Immature natural killer cell (primary cell): Measurements from ENCODE around the gene RAB3D. TPM values are rescaled to one million over a fixed set of nuclear protein-coding genes. Genes with fewer than 3 reads are reported as not detected.
"Not testable (repeated sequence)": the region's sequence is repeated elsewhere in the genome, so short reads cannot be mapped to it uniquely, and the experiment has no call there.

ENCODE experiments used
- DNase-seq, 3 donors: peaks; one replicate each; pipeline ENCODE4 v3.0.0; 2022; ENCODE audit warnings: mixed read lengths in 1 of 3
- H3K27ac Mint-ChIP-seq, 6 donors: one replicate each; pipeline ENCODE4 v1.8.0; 2020; ENCODE audit warnings: mixed read lengths in 6 of 6, mild to moderate bottlenecking in 5 of 6, inconsistent platforms in 4 of 6, moderate library complexity in 3 of 6
- H3K27me3 Mint-ChIP-seq, 3 donors: one replicate each; pipeline ENCODE4 v1.8.0; 2020 to 2021; ENCODE audit warnings: low read depth in 3 of 3, mild to moderate bottlenecking in 3 of 3, mixed read lengths in 3 of 3, moderate library complexity in 3 of 3, inconsistent platforms in 1 of 3
- H3K36me3 Mint-ChIP-seq, 3 donors: one replicate each; pipeline ENCODE4 v1.8.0; 2020; ENCODE audit warnings: mixed read lengths in 3 of 3, inconsistent platforms in 2 of 3, mild to moderate bottlenecking in 2 of 3
- H3K4me1 Mint-ChIP-seq, 2 donors: one replicate each; pipeline ENCODE4 v1.8.0; 2020; ENCODE audit warnings: inconsistent platforms in 2 of 2, mild to moderate bottlenecking in 2 of 2, mixed read lengths in 2 of 2, moderate library complexity in 1 of 2
- H3K4me3 Mint-ChIP-seq, 5 donors: one replicate each; pipeline ENCODE4 v1.8.0; 2020; ENCODE audit warnings: mild to moderate bottlenecking in 5 of 5, mixed read lengths in 5 of 5, inconsistent platforms in 3 of 5, moderate library complexity in 3 of 5
- H3K9me3 Mint-ChIP-seq, 6 donors: one replicate each; pipeline ENCODE4 v1.8.0; 2020; ENCODE audit warnings: mild to moderate bottlenecking in 6 of 6, mixed read lengths in 6 of 6, inconsistent platforms in 4 of 6, moderate library complexity in 3 of 6
- polyA plus RNA-seq, 3 donors: library from polyadenylated mRNA; unstranded; fragments of 300-500 nt; fragmentation: Illumina TruSeq; gene quantifications; one replicate each; pipeline ENCODE4 v1.2.3, GENCODE V29; 2021

Gene RAB3D
- polyA plus RNA-seq, 3 donors from 2014 or later: 1.6 to 2.9 (median 2.2) TPM

DNA sequence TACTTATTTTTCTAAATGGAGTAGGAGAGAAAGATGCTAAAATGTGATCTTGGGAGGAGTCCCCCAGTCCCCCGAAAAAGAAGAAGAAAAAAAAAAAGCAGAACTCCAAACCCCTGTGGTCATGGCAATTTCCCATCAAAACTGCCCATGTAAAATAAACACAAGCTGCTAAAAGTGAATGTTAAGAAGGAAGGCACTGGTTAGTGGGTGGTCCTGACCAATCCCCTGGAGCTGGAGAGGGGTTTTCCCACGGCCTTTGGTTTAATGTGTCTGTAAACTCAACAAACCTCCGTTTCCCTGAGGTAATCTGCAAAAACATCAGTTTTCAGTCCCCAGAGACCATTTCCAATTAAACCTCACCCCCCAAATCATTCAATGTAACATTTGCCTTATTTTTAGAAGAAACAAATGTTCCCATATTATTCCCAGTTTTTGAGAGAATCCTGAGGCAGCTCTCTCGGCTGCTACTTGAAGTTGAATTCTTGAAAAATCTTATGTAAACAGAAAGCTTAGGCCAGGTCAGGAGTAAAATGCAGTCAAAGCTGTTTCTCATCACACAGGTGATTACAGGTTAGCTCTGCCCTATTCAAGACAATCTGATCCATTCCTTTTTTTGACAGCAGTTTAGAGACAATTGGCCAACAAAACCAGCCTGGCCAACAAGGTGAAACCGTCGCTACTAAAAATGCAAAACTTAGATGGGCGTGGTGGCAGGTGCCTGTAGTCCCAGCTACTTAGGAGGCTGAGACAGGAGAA, 17.0 kb downstream of the RAB3D start:
- no peaks in the 10 kb centered on the region for H3K9me3 Mint-ChIP-seq
- H3K4me1 Mint-ChIP-seq: peaks cover 44 to 50% of the 10 kb centered on the region in 2 donors
- H3K36me3 Mint-ChIP-seq: peaks cover 0 to 7% (median 4%) of the 10 kb centered on the region in 3 donors
- H3K27ac Mint-ChIP-seq: peak overlapping the region in 4 of 6 donors; percentile 53 to 87 (median 60)
- no peak for DNase-seq
- peaks cover 4% of the 10 kb centered on the region in 3 donors for H3K27me3 Mint-ChIP-seq
- H3K4me3 Mint-ChIP-seq: peak overlapping the region in 2 of 5 donors; percentile 5 to 12

DNA sequence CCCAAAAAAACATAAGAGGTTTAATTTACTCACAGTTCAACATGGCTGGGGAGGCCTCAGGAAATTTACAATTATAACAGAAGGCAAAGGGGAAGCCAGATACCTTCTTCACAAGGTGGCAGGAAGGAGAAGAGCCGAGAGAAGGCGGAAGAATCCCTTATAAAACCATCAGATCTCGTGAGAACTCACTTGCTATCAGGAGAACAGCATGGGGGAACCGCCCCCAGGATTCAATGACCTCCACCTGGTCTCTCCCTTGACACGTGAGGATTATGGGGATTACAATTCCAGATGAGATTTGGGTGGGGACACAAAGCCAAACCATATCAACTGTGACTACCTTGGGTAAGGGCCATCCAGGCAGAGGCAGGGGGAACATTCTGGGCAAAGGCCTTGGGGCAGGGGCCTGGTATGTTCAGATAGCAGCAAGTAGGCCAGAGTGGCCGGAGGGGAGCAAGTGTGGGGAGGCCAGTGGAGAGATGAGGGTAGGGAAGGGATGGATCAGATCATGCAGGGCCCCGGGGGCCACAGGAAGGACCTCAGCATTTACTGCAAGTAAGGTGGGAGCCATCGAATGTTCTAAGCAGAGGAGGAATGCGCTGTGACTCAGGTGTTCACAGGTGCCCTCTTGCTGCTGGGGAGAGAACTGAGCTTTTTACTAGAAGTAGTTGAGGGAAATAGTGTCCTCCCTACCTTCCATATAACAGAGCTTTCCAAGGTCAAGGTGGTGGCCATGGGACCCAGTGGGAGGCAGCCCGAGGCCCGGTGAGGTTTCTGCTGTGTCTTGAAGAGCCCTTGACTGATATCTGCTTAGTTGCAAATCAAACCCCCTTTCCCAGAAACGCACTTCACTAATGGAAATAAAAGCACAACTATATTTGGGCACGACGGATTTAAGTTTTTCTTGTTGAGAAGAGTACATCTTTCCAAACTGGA, 18.0 kb downstream of the RAB3D start:
- peaks cover 51 to 55% of the 10 kb centered on the region in 2 donors for H3K4me1 Mint-ChIP-seq
- H3K27me3 Mint-ChIP-seq: peaks cover 4% of the 10 kb centered on the region in 3 donors
- H3K27ac Mint-ChIP-seq: peak overlapping the region; percentile 3 to 87 (median 66)
- DNase-seq: no peak
- H3K4me3 Mint-ChIP-seq: no peak overlapping the region
- no peaks in the 10 kb centered on the region for H3K36me3 Mint-ChIP-seq
- no peaks in the 10 kb centered on the region for H3K9me3 Mint-ChIP-seq

DNA sequence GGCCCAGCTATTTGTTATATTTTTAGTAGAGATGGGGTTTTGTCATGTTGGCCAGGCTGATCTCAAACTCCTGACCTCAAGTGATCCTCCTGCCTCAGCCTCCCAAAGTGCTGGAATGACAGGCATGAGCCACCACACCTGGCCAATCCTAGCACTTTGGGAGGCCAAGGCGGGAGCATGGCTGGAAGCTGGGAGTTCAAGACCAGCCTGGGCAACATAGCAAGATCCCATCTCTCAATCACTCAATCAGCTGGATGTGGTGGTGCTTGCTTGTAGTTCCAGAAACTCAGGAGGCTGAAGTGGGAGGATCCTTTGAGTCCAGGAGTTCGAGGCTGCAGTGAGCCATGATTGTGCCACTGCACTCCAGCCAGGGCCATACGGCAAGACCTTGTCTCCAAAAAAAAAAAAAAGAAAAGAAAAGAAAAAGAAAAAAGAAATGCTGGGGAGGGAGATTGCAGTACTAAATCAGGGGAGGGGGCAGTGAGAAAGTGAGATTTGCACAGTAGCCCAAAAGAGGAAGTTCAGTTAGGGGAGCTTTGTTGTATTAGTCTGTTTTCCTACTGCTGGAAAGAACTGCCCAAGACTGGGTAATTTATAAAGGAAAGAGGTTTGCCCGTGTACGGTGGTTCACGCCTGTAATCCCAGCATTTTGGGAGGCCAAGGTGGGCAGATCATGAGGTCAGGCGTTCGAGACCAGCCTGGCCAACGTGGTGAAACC, 19.0 kb downstream of the RAB3D start:
- H3K36me3 Mint-ChIP-seq, H3K4me3 Mint-ChIP-seq: not testable (repeated sequence)

DNA sequence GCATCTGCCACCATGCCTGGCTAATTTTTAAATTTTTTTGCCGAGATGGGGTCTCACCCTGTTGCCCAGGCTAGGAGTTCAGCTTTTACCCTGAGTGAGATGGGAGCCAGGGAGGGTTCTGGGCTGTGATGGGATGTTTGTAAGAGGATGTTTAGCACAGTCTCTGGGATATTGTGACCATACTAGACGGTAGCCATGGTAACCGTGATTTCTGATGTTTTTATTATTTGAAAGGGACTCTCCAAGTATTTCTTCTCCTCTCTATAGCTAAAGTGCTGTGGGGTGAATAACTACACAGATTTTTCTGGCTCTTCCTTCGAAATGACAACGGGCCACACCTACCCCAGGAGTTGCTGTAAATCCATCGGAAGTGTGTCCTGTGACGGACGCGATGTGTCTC, 33.1 kb downstream of the RAB3D start:
- Mint-ChIP-seq H3K4me3 (no peak overlapping the region), H3K27ac (no peak overlapping the region)

More for the DNA sequence above, 19.0 kb downstream of the RAB3D start:
- Mint-ChIP-seq H3K27ac (peak overlapping the region in 2 of 6 donors; percentile 3 to 61), H3K4me1 (peaks cover 51 to 54% of the 10 kb centered on the region in 2 donors)
- H3K9me3 Mint-ChIP-seq, H3K27me3 Mint-ChIP-seq, DNase-seq: not testable (repeated sequence)

GRCh38 chr19:11304936-11305335, 34.5 kb downstream of the RAB3D start:
- no peak for DNase-seq
- no peak overlapping the region for H3K4me3 Mint-ChIP-seq
- H3K27me3 Mint-ChIP-seq: peaks cover 0 to 8% (median 3%) of the 10 kb centered on the region in 3 donors
- H3K27ac Mint-ChIP-seq: no peak overlapping the region
- no peaks in the 10 kb centered on the region for H3K9me3 Mint-ChIP-seq
- no peaks in the 10 kb centered on the region for H3K4me1 Mint-ChIP-seq
- no peaks in the 10 kb centered on the region for H3K36me3 Mint-ChIP-seq

More for the DNA sequence above, 33.1 kb downstream of the RAB3D start:
- DNase-seq: no peak
- Mint-ChIP-seq H3K4me1 (no peaks in the 10 kb centered on the region), H3K9me3 (no peaks in the 10 kb centered on the region), H3K27me3 (peaks cover 0 to 8% (median 0%) of the 10 kb centered on the region in 3 donors), H3K36me3 (no peaks in the 10 kb centered on the region)

GRCh38 chr19:11300811-11301120, 38.7 kb downstream of the RAB3D start:
- Mint-ChIP-seq H3K27me3 (peaks cover 3 to 6% (median 4%) of the 10 kb centered on the region in 3 donors), H3K4me3 (no peak overlapping the region)

DNA sequence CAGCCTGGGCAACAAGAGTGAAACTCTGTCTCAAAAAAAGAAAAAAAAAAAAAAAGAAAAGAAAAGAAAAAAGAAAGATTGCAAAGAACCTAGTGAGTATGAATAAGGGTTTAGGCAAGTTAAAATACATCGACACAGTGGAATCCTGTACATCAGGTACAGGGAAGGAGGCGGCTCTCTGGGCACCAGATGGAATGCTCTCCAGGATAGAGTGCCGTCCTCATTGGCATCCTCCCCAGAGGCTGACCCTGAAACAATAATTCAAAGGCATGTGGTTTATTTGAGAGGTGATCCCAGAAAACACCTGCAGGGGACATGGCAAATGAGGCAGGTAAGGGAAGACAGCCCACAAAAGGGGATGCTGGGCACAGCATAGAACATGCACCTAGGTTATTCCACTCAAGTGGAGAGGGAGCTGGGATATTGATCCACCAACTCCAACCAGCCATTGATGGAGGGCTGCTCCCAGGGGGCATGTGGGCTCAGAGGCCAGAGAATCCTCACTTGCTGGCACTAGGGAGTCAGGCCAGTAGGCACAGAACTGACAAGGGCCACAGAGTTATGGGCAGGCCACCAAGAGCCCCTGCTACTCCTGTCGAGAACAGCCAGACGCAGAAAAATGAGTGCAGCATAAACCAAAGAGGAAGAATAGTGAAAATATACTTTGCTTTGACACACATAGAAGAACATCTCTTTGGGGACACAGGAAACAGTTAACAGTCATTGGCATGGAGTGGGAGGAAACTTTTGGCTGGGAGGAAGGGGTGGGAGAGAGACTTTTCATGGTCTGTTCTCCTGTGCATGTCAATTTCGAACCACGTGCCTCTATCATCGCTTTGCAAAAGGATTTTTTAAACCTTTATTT, 39.3 kb downstream of the RAB3D start:
- no peaks in the 10 kb centered on the region for H3K4me1 Mint-ChIP-seq
- DNase-seq: no peak
- peaks cover 3 to 4% (median 4%) of the 10 kb centered on the region in 3 donors for H3K27me3 Mint-ChIP-seq
- no peak overlapping the region for H3K27ac Mint-ChIP-seq
- H3K9me3 Mint-ChIP-seq: no peaks in the 10 kb centered on the region
- H3K36me3 Mint-ChIP-seq: no peaks in the 10 kb centered on the region
- no peak overlapping the region for H3K4me3 Mint-ChIP-seq

More at GRCh38 chr19:11300811-11301120, 38.7 kb downstream of the RAB3D start:
- H3K36me3 Mint-ChIP-seq: no peaks in the 10 kb centered on the region
- H3K9me3 Mint-ChIP-seq: no peaks in the 10 kb centered on the region
- DNase-seq: no peak
- no peaks in the 10 kb centered on the region for H3K4me1 Mint-ChIP-seq
- H3K27ac Mint-ChIP-seq: no peak overlapping the region

DNA sequence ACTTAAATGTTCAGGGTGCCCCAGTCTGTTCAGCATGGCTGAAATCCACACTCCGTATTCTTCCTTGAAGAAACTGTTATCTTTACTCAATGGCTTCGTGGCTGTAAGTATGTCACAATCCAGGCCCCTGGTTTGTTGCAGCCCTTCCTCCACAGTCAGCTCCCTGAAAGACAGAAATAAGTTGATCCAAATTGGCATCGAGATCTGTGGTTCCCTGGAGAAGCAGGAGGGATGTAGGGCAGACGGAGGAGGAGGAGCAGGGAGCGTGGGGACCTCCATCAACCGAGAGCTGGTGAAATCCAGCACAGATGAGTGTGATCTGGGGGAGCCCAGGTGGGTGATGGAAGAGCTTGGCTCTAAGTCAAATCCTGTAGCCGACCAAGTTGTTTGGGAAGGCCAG, 43.2 kb downstream of the RAB3D start:
- peaks cover 7 to 8% of the 10 kb centered on the region in 2 donors for H3K4me1 Mint-ChIP-seq
- H3K27me3 Mint-ChIP-seq: peaks cover 4 to 10% (median 5%) of the 10 kb centered on the region in 3 donors
- H3K9me3 Mint-ChIP-seq: no peaks in the 10 kb centered on the region
- peak overlapping the region in 1 of 6 donors; percentile 71 for H3K27ac Mint-ChIP-seq
- DNase-seq: no peak
- H3K36me3 Mint-ChIP-seq: no peaks in the 10 kb centered on the region
- no peak overlapping the region for H3K4me3 Mint-ChIP-seq

DNA sequence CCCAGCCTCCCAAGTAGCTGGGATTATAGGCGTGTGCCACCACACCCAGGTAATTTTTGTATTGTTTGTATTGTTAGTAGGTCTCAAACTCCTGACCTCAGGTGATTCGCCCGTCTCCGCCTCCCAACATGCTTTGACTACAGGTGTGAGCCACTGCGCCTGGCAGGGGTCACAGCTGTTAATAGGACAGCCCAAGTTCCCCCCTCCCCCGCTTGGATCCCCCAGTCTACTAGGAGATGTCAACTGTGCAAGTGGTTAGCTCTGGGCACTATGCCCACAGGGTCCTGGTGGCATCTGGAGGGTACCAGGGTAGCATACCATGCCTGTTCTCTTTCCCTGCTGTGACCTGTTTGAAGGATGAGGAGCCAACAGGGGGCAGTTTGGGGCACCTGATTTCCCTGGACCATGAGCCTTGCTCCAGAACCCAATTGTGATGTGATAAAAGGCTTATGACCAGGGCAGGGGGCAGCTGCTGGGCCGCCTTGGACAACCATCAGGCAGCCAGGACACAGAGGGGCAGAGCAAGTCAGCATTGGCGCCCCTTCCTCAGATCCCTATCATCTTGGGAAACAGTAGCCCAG, 43.7 kb downstream of the RAB3D start, which contains the start of gene TSPAN16:
Gene TSPAN16 (plus strand): TSS at position 496 of the 581 bp plus-strand sequence. CDS start 138 bp downstream, outside the sequence.
- Mint-ChIP-seq H3K9me3 (no peaks in the 10 kb centered on the region), H3K27me3 (peaks cover 4 to 10% (median 5%) of the 10 kb centered on the region in 3 donors), H3K27ac (peak within 1 kb of the TSS in 1 of 6 donors; percentile 71), H3K4me1 (peaks cover 7 to 8% of the 10 kb centered on the region in 2 donors), H3K4me3 (no peak within 1 kb of the TSS), H3K36me3 (no peaks in the 10 kb centered on the region)
- DNase-seq: no peak

GRCh38 chr19:11295180-11295579, 44.3 kb downstream of the RAB3D start:
- no peaks in the 10 kb centered on the region for H3K9me3 Mint-ChIP-seq

GRCh38 chr19:11293433-11294389, 45.7 kb downstream of the RAB3D start:
- Mint-ChIP-seq H3K4me1 (peaks cover 7 to 8% of the 10 kb centered on the region in 2 donors), H3K4me3 (peak overlapping the region; percentile 14 to 56 (median 35)), H3K27ac (no peak overlapping the region), H3K9me3 (no peaks in the 10 kb centered on the region), H3K27me3 (peaks cover 0 to 7% (median 2%) of the 10 kb centered on the region in 3 donors), H3K36me3 (no peaks in the 10 kb centered on the region)
- peak; percentile 72 to 74 (median 72) for DNase-seq

More at GRCh38 chr19:11295180-11295579, 44.3 kb downstream of the RAB3D start:
- H3K36me3 Mint-ChIP-seq: no peaks in the 10 kb centered on the region
- DNase-seq: no peak
- H3K27ac Mint-ChIP-seq: no peak overlapping the region
- H3K27me3 Mint-ChIP-seq: peaks cover 2 to 8% (median 4%) of the 10 kb centered on the region in 3 donors
- H3K4me1 Mint-ChIP-seq: peaks cover 7 to 8% of the 10 kb centered on the region in 2 donors
- no peak overlapping the region for H3K4me3 Mint-ChIP-seq
